Measurements from ENCODE around the gene HOXB1. TPM values are rescaled to one million over a fixed set of nuclear protein-coding genes. Genes with fewer than 3 reads are reported as not detected.

HOXB1 gene
- total RNA-seq, 1 donor from 2014 or later: not detected

- DNase-seq (no peak), ATAC-seq (ENCODE audit: poor library complexity) (no peak)
- intact Hi-C loops (cut with DNase I): no loop called here
Measured at GRCh38 chr17:48556576-48557401, 26.0 kb upstream of the HOXB1 start.

DNA sequence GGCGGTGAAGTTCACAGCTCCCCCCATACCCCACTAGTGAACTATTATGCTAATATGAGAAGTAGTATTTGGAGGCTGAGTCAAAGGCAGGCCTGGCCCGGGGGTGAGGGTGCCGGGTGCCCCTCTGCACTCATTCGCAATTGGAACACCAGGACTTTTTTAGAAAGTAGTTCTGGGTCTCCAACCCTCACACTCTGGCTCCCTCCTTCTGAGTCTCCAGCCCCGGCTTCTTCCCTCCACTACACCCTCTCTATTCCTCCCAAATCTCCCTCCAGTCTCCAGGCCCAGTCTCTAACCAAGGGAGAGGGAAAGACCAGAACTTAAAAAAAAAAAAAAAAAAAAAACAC is 25.4 kb upstream of the HOXB1 start:
- DNase-seq (no peak), ATAC-seq (ENCODE audit: poor library complexity) (no peak)
- intact Hi-C loops (cut with DNase I): no loop called here

DNA sequence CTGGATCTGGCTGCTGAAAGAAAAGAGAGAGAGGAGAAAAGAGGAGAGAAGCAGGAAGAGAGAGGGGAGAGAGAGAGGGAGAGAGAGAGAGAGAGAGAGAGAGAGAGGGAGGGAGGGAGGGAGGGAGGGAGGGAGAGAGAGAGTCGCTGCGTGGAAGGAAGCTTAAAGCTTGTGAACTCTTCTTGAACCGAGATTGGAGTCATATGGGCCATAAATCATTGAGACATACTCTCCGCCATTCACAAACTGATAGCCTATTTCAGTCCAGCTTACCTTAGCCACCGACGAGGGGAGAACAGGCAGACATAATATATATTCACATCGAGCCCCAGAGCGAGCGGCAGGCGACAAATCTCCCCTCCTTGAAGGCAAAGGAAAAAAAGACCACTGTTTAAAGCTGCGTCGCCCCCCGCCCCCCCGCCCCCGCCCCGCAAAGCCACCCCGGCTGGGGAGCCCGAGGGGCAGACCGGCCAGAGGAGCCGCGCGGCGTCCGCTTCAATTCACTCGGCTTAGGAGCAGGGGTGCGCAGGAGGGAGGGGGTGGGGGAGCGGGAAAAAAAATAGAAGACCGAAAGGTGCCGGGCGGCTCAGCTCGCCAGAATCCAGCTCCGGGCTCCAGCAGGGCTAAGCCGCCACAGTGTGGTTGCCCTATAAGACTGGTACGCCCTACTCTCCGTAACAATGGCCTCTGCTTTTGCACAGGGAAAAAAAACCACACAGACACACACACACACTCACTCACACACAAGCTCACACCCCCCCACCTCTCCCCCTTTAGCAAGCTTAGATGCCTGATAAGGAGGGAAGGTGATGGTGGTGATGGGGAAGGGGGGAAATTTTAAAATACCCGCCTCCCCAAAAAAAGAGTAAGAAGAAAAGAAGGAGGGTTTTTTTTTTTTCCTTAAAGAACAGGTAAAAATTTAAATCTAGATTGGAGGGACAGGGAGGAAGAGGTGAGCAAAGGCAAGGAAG is 24.7 kb upstream of the HOXB1 start:
- DNase-seq (no peak), ATAC-seq (ENCODE audit: poor library complexity) (peak; percentile 49)
- intact Hi-C loops (cut with DNase I): no loop called here

GRCh38 chr17:48554412-48555257 is 23.8 kb upstream of the HOXB1 start:
- DNase-seq: no peak
- no peak for ATAC-seq (ENCODE audit: poor library complexity)
- intact Hi-C loops (cut with DNase I): no loop called here

DNA sequence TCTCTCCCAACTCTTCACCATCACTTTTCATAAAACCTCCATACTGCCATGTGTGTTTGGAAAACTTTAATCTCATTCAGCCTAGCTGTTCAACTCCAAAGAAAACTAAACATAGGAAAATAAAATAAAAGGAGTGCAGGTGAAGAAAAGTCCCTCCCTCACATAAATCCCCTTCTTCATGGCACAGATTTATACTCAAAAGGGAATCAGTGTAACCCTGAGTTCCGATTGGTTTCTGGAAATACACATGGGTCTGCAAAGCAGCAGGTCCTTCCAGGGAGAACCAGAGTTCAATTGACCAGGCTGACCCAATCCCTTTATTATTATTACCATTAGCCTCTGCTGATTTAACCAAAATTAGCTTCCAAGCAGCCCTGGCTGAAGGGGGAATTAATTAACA is 23.0 kb upstream of the HOXB1 start:
- intact Hi-C loops (cut with DNase I): no loop called here
- no peak for ATAC-seq (ENCODE audit: poor library complexity)

GRCh38 chr17:48553190-48553547 is 22.4 kb upstream of the HOXB1 start:
- intact Hi-C loops (cut with DNase I): no loop called here
- no peak for DNase-seq
- no peak for ATAC-seq (ENCODE audit: poor library complexity)

More for the DNA sequence above, 23.0 kb upstream of the HOXB1 start:
- DNase-seq: no peak

GRCh38 chr17:48552466-48553189 is 21.8 kb upstream of the HOXB1 start:
- intact Hi-C loops (cut with DNase I): no loop called here
- ATAC-seq (ENCODE audit: poor library complexity) (no peak), DNase-seq (no peak)

DNA sequence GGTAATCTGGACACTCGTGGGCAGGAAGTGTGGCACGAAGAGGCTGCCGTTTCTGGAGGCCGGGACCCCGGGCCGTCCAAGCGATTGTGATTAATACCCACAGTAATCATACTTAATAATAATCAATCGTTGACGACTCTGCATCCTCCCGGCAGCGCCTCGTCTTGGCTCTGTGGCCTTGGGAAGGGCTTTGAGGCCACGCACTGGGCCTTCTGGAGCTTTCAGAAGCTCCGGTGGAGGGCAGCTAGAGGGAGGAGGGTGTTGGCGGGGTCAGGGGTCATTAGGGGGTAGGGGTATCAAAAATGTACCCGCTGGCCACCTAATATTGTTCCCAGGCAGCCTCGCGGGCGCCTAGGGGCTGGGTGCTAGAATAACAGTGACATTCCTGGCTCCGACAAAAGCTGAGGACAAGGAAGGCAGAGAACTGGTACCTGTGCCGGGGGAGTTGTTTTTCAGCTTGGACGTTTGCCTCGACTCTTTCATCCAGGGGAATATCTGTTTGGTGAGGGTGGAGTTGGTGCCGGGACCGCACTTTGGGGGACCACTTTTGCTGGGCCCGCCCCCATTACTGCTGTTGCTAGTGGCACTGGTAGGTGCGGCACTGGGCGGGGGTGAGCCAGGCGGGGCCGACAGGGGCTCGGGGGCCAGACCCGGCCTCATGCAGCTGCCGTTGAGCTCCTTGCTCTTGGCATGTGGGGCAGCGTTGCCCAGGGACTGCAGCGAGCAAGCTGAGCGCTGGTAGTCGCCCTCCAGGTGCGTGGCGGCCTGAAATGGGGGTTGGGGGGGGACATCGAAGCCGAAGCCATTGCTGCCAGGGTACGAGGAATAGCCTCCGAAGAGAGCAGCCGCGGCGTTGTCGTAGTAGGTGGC is 21.0 kb upstream of the HOXB1 start:
- ATAC-seq (ENCODE audit: poor library complexity) (no peak), DNase-seq (no peak)
- intact Hi-C loops (cut with DNase I): no loop called here

DNA sequence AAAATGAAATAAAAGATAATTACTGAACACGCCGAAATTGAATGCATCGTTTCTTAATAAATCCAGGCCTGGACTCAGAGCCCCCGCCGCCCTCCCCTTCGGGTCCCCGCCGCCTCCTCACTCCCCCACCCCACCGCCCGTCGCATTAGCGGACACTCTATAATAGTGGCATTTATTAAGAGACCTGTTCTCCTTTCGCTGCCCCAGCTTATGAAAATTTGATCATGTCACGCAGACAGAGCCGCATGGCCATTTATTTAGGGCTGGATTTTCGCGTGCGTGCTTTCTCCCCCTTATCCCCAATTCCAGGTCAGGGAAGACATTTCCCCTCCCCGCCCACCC is 20.4 kb upstream of the HOXB1 start:
- intact Hi-C loops (cut with DNase I): no loop called here
- ATAC-seq (ENCODE audit: poor library complexity): no peak
- no peak for DNase-seq

GRCh38 chr17:48550502-48551213 is 19.8 kb upstream of the HOXB1 start:
- intact Hi-C loops (cut with DNase I): no loop called here
- ATAC-seq (ENCODE audit: poor library complexity) (no peak), DNase-seq (no peak)

GRCh38 chr17:48549914-48550501 is 19.2 kb upstream of the HOXB1 start:
- ATAC-seq (ENCODE audit: poor library complexity): no peak
- intact Hi-C loops (cut with DNase I): no loop called here
- DNase-seq: no peak

DNA sequence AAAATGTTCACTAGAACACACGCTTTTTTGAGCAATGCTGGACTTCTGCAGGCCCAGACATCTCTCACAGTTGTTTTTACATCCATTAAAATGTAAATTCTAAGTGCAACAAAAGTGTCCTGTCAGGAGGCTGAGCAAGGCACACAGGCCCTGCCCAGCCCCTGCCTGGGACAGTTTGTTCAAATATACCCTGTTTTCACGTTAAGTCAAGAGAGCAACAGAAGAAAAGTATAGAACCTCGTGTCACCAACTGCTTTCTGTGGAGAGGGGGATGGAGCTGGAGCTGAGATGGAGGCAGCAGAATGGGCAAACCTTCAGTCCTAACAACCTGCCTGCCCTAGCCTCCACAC is 18.4 kb upstream of the HOXB1 start:
- ATAC-seq (ENCODE audit: poor library complexity) (no peak), DNase-seq (no peak)
- intact Hi-C loops (cut with DNase I): no loop called here

GRCh38 chr17:48548523-48549280 is 17.9 kb upstream of the HOXB1 start:
- DNase-seq (no peak), ATAC-seq (ENCODE audit: poor library complexity) (no peak)
- intact Hi-C loops (cut with DNase I): no loop called here

DNA sequence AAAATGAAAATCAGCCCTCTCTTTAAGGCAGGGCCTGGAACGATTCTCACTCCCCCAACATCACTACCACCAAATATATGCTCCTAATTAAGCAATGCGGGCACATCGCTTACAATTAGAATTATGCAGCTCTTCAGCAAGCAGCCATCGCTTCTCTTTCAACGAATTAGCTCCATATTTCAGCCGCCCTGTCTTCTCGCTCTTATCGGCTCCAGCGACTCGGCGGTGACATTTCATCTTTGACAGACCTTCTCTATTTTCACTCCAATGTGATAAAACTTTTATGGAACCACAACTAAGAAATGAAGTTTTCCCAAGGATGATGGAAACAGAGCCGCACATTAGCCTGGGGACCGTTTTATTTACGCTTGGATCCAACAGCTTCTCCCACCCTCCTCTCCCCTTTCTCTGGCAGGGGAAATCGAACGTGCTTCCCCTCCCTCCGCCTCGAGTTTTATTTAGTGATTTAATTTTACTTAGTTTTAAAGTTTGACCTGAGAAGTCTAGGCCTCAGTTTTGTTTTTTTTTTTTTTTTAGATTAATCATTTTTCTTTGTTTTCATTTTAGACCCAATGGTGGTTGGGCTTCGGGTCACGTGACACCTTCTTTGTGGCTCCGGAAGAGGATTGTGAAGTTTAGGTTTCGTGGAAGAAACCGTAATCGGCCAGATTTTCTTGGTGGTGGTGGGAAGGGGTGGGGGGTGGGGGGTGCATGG is 17.2 kb upstream of the HOXB1 start:
- DNase-seq: no peak
- intact Hi-C loops (cut with DNase I): no loop called here

GRCh38 chr17:48546924-48547807 is 16.4 kb upstream of the HOXB1 start:
- DNase-seq (no peak), ATAC-seq (ENCODE audit: poor library complexity) (no peak)
- intact Hi-C loops (cut with DNase I): no loop called here

More for the DNA sequence above, 17.2 kb upstream of the HOXB1 start:
- no peak for ATAC-seq (ENCODE audit: poor library complexity)

All from Right ventricle myocardium superior (tissue), 1 donor.